ENCODE results near the gene NEU4.
"Not testable (repeated sequence)": the region's sequence is repeated elsewhere in the genome, so short reads cannot be mapped to it uniquely, and the experiment has no call there.

Gene NEU4, protein sequence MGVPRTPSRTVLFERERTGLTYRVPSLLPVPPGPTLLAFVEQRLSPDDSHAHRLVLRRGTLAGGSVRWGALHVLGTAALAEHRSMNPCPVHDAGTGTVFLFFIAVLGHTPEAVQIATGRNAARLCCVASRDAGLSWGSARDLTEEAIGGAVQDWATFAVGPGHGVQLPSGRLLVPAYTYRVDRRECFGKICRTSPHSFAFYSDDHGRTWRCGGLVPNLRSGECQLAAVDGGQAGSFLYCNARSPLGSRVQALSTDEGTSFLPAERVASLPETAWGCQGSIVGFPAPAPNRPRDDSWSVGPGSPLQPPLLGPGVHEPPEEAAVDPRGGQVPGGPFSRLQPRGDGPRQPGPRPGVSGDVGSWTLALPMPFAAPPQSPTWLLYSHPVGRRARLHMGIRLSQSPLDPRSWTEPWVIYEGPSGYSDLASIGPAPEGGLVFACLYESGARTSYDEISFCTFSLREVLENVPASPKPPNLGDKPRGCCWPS

DNA sequence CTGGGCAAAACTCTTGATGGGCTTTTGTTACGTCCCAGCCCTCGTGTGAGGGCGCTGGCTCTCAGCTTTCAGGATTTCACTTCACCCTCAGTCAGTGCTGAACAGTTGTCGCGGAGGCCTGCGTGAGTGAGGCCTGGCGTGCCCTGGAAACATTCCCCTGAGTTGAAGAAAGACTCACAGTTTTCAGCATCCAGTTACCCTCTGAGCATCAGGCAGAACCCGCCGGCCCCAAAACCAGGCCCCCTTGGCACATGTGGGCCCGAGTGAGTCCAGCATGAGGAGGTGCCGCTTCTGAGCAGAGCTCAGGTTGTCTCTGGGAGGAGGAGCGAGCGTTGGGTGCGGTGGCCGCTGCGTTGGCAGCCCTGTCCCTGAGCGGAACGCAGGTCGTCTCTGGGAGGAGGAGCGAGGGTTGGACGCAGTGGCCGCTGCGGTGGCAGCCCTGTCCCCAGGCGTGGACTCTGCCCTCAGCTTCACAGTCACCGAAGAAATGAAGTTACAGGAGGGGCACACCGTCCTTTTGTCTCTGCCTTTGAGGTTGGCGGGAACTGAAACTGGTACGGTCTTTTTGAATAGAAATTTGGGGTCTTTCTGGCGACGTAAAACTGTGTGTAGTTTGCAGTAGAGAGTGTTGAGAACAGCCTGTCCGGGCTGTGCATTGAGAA is at the start of gene NEU4:
NEU4 (plus strand) TSS at position 473 of the 662 bp plus-strand sequence. CDS start 5,292 bp downstream, outside the sequence.
- Mint-ChIP-seq H3K4me1 (peaks cover 10% of the 10 kb centered on the region), H3K27ac (no peak within 1 kb of the TSS)

DNA sequence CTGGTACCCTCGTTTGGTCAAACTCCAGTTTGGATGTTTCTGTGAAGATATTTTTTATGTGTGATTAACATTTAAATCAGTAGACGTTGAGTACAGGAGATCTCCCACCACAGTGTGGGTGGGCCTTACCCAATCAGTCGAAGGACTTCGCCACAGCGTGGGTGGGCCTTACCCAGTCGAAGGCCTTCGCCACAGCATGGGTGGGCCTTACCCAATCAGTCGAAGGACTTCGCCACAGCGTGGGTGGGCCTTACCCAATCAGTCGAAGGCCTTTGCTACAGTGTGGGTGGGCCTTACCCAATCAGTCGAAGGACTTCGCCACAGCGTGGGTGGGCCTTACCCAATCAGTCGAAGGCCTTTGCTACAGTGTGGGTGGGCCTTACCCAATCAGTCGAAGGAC is 49.1 kb upstream of the NEU4 start:
- not testable (repeated sequence) for H3K27ac Mint-ChIP-seq, H3K27me3 Mint-ChIP-seq, ATAC-seq, H3K4me3 Mint-ChIP-seq, H3K9me3 Mint-ChIP-seq, H3K4me1 Mint-ChIP-seq
- peaks cover 37% of the 10 kb centered on the region for H3K36me3 Mint-ChIP-seq

More for the DNA sequence above, at the start of gene NEU4:
- no peak within 1 kb of the TSS for H3K4me3 Mint-ChIP-seq
- no peak for ATAC-seq
- H3K27me3 Mint-ChIP-seq: peaks cover 22% of the 10 kb centered on the region
- H3K36me3 Mint-ChIP-seq: no peaks in the 10 kb centered on the region
- no peaks in the 10 kb centered on the region for H3K9me3 Mint-ChIP-seq

GRCh38 chr2:241760301-241760771 is 48.7 kb upstream of the NEU4 start:
- Mint-ChIP-seq H3K27me3 (no peaks in the 10 kb centered on the region), H3K9me3 (no peaks in the 10 kb centered on the region), H3K27ac (no peak overlapping the region), H3K36me3 (peaks cover 37% of the 10 kb centered on the region), H3K4me1 (peaks cover 6% of the 10 kb centered on the region), H3K4me3 (no peak overlapping the region)
- no peak for ATAC-seq

- Mint-ChIP-seq H3K27me3 (no peaks in the 10 kb centered on the region), H3K4me1 (peaks cover 6% of the 10 kb centered on the region), H3K27ac (no peak overlapping the region), H3K4me3 (no peak overlapping the region), H3K9me3 (no peaks in the 10 kb centered on the region), H3K36me3 (peaks cover 31% of the 10 kb centered on the region)
- no peak for ATAC-seq
Measured at GRCh38 chr2:241762321-241762932, 46.6 kb upstream of the NEU4 start.

- H3K36me3 Mint-ChIP-seq: peaks cover 31% of the 10 kb centered on the region
- H3K4me3 Mint-ChIP-seq: no peak overlapping the region
- no peak for ATAC-seq
- peaks cover 6% of the 10 kb centered on the region for H3K4me1 Mint-ChIP-seq
- no peaks in the 10 kb centered on the region for H3K27me3 Mint-ChIP-seq
- H3K27ac Mint-ChIP-seq: no peak overlapping the region
- H3K9me3 Mint-ChIP-seq: no peaks in the 10 kb centered on the region
Measured at GRCh38 chr2:241762933-241763369, 46.0 kb upstream of the NEU4 start.

- Mint-ChIP-seq H3K9me3 (no peaks in the 10 kb centered on the region), H3K27ac (no peak overlapping the region)
Measured at GRCh38 chr2:241763551-241764274, 45.3 kb upstream of the NEU4 start.

DNA sequence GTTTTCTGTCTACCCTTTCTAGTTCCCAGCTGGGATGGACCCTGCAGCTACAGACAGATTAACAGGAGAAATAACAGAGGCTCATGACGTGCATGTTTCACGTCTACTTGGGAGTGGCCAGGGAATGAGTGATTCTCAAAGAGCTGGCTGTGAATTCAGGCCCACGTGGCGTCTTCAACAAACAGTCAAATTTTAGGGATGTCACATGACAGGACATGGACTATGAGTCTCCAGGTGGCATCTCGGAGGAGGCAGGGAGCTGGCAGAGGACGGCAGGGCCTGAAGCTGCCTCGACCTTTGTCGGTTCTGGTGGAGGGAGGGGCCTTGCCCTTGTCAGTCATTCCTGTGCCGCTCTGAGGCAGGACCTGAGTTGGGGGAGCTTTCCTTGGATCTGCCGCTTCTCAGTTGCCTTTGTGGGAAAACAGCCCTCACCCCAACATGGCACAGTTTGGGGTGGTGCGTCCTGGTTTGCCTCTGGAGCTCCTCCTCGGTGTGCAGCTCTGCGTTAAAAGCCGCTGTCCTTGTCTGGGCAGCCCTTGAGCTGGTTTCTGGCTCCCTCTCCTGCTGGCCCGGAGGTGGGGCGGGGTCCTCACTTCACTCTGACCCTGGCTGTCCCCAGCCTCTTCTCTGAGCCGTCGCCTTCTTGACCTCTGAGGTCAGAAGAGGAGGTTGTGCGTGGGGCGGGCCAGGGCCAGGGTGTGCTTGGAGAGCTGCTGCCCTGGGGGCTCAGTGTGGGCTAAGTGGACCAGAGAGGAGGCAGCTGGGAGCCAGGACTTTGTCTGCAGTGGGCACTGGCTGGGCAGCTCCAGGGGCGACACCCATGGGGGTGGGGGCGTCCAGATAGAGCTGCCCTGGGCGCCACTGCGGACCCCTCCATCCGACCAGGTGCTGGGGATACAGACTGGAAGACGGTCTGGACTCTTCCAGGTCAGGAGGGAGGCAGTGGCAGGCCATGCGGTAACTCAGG is 44.4 kb upstream of the NEU4 start:
- H3K27ac Mint-ChIP-seq: no peak overlapping the region
- no peak for ATAC-seq
- no peaks in the 10 kb centered on the region for H3K9me3 Mint-ChIP-seq
- H3K4me1 Mint-ChIP-seq: peaks cover 6% of the 10 kb centered on the region
- peaks cover 24% of the 10 kb centered on the region for H3K36me3 Mint-ChIP-seq
- no peak overlapping the region for H3K4me3 Mint-ChIP-seq
- H3K27me3 Mint-ChIP-seq: no peaks in the 10 kb centered on the region

More at GRCh38 chr2:241763551-241764274, 45.3 kb upstream of the NEU4 start:
- ATAC-seq: no peak
- H3K36me3 Mint-ChIP-seq: peaks cover 31% of the 10 kb centered on the region
- H3K4me1 Mint-ChIP-seq: peaks cover 6% of the 10 kb centered on the region
- H3K27me3 Mint-ChIP-seq: no peaks in the 10 kb centered on the region
- no peak overlapping the region for H3K4me3 Mint-ChIP-seq

DNA sequence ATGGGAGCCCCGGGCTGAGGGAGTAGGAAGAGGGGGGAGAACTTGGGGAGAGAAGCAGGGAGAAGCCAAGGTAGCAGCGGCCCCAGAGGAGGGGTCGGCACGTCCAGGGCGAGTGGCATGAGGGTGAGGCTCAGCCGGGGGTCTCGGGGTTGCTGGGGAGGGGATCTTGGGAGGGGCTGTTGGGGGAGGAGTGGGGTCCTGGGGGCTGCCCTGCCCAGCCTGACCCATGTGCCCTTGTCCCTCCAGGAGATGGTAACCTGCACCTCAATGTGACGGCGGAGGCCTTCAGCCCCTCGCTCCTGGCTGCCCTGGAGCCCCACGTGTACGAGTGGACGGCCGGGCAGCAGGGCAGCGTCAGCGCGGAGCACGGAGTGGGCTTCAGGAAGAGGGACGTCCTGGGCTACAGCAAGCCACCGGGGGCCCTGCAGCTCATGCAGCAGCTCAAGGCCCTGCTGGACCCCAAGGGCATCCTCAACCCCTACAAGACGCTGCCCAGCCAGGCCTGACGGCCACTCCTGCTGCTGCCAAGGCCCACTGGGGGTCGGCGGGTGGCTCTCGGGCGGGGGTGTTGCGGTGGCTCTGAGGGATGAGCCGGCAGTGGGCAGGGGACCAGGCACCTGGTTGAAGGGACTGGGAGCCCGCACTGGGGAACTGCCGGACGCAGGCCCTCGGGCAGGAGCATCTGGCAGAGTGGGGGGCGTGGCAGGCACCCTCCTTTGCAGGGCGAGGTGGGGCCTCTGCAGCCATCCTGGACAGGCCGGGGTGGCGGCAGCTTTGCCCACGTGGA is 41.3 kb upstream of the NEU4 start:
- H3K9me3 Mint-ChIP-seq: no peaks in the 10 kb centered on the region
- H3K27me3 Mint-ChIP-seq: no peaks in the 10 kb centered on the region
- no peak overlapping the region for H3K4me3 Mint-ChIP-seq
- peaks cover 7% of the 10 kb centered on the region for H3K36me3 Mint-ChIP-seq
- H3K27ac Mint-ChIP-seq: no peak overlapping the region
- H3K4me1 Mint-ChIP-seq: peaks cover 23% of the 10 kb centered on the region
- ATAC-seq: peak; percentile 40

- ATAC-seq: no peak
- H3K36me3 Mint-ChIP-seq: peaks cover under 1% of the 10 kb centered on the region
- no peaks in the 10 kb centered on the region for H3K9me3 Mint-ChIP-seq
- H3K4me1 Mint-ChIP-seq: peaks cover 22% of the 10 kb centered on the region
- H3K4me3 Mint-ChIP-seq: no peak overlapping the region
- no peak overlapping the region for H3K27ac Mint-ChIP-seq
- no peaks in the 10 kb centered on the region for H3K27me3 Mint-ChIP-seq
Measured at GRCh38 chr2:241768251-241768711, 40.7 kb upstream of the NEU4 start.

DNA sequence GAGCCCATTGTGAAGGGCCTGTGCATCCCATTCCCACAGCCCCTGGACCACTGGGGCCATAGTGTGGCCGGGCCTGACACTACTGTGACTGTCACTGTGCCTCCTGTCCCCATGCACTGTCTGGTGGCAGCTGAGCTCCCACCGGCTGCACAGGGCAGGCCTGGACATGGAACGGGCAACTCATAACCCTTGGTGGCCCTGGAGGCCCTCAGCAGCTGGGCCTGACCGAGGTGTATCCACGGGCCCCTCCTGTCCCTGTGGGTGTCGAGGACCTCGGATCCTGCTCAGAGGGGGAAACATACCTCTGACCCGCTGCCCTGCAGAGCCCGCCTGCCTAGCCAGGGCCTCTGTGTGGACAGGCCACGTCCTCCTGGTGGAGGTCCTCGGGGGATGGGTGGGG is 40.1 kb upstream of the NEU4 start:
- no peak overlapping the region for H3K4me3 Mint-ChIP-seq
- H3K27ac Mint-ChIP-seq: no peak overlapping the region
- H3K36me3 Mint-ChIP-seq: no peaks in the 10 kb centered on the region

DNA sequence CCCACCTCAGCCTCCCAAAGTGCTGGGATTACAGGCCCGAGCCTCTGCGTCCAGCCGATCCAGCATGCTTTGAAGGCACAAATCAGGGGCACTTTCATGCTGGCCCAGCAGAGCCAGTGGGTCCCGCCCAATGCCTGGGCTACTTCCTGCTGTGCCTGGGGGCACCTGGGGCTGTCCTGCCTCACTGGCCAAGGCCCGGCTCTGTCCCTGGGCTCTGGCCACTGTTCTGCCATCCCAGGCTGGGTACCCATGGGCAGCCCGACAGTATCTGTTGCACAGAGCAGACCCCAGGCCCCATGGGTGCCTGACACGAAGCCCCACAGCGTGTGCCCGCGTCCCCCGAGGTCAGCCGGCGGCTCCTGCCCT is 39.2 kb upstream of the NEU4 start:
- Mint-ChIP-seq H3K4me1 (peaks cover 22% of the 10 kb centered on the region), H3K27me3 (peaks cover 4% of the 10 kb centered on the region), H3K27ac (no peak overlapping the region), H3K9me3 (no peaks in the 10 kb centered on the region), H3K36me3 (no peaks in the 10 kb centered on the region), H3K4me3 (no peak overlapping the region)
- ATAC-seq: no peak

More for the DNA sequence above, 40.1 kb upstream of the NEU4 start:
- Mint-ChIP-seq H3K27me3 (no peaks in the 10 kb centered on the region), H3K9me3 (no peaks in the 10 kb centered on the region), H3K4me1 (peaks cover 22% of the 10 kb centered on the region)
- no peak for ATAC-seq

GRCh38 chr2:241770185-241770935 is 38.6 kb upstream of the NEU4 start:
- Mint-ChIP-seq H3K27me3 (peaks cover 9% of the 10 kb centered on the region), H3K9me3 (no peaks in the 10 kb centered on the region), H3K4me1 (peaks cover 22% of the 10 kb centered on the region), H3K27ac (no peak overlapping the region), H3K4me3 (no peak overlapping the region), H3K36me3 (no peaks in the 10 kb centered on the region)
- ATAC-seq: no peak

- no peak for ATAC-seq
- no peaks in the 10 kb centered on the region for H3K9me3 Mint-ChIP-seq
- H3K27me3 Mint-ChIP-seq: peaks cover 15% of the 10 kb centered on the region
- no peaks in the 10 kb centered on the region for H3K36me3 Mint-ChIP-seq
- H3K4me3 Mint-ChIP-seq: no peak overlapping the region
- peaks cover 22% of the 10 kb centered on the region for H3K4me1 Mint-ChIP-seq
- no peak overlapping the region for H3K27ac Mint-ChIP-seq
Measured at GRCh38 chr2:241770936-241771285, 38.1 kb upstream of the NEU4 start.

Data from stimulated activated memory B cell treated with anti-CD40 and anti-IgM and Interleukin-4, amounts not matched to agents 10 μg/mL and 1 μg/mL and 100 μg/mL, for 72 hours (primary cell).